Fibroblast of skin of right quadriceps (primary cell): ENCODE measurements around the gene MT3.
A peak's percentile ranks its signal among the peaks of the same experiment; 100 is the strongest.
"Not testable (repeated sequence)": the region's sequence is repeated elsewhere in the genome, so short reads cannot be mapped to it uniquely, and the experiment has no call there.

Source experiments
- DNase-seq: peaks from one replicate; pipeline ENCODE4 v3.0.0-alpha.2; 2013

Gene MT3

GRCh38 chr16:56580391-56581048, 8.8 kb upstream of the MT3 start:
- DNase-seq: no peak

DNA sequence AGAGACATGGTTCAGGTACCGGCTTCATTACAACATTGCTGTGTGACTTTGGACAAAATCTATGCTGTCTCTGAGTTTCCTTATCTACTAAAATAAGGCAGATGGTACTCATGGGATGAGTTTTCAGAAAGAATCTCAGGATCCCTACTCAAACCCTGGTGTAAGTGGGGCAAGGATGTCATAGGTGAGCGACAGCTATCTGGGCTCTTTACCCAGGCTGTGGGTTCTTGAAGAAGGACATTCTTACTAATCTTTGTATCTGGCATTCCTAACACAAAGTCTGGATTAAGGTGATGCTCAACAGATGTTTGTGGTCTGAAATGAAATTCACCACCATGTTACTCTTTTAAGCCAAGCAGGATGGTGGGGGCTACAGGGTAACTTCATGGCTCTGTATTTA, 6.4 kb upstream of the MT3 start:
- not testable (repeated sequence) for DNase-seq

DNA sequence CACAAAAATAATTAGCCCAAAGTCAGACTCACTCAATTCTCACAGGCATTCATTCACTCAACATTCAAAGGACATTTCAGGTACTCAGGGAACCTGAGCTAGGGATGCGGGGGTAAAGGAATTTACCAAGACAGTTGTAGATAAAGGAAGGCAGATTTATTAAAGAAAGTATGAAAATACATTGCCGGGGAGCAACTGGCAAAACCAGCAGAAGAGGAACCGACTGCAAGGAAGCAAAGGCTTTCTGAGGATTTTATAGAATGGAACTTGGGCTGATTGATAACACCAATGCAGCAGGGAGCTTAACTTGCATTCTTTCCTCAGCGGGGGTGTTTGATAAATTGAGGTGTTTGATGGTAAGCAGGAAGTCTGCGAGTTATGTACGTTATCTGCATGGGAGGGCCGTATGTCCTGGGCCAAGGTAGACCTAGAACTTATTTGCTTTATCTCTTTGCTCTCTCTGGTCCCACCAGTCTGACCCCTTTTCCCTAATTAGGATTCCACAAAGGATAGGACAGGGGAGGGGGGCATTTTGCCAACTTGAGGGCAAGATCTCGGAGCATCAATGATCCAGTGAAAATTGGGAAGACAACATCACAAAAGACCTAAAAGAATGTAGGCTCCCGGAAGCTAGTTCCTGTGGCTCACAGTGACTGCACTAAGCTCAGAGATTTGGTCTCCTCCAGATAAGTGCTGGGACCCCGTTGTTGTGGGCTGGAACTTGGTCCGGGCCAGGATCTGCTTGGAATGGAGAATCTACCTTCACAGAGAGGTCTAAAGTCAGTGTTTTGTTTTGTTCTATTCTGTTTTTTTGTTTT, 5.8 kb upstream of the MT3 start:
- no peak for DNase-seq

DNA sequence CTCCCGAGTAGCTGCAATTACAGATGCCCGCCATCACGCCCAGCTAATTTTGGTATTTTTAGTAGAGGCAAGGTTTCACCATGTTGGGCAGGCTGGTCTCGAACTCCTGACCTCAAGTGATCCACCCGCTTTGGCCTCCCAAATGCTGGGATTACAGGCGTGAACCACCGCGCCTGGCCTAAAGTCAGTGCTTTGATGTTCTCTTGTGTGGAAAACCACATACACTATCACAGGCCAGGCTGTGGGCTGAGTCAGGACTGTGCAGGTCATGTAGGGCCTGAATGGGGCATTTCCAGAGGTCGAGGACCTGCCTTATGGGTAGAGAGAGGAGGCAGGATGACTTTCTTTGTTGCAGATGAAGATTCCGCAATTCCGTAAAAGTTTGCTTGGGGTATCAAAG, 5.1 kb upstream of the MT3 start:
- DNase-seq: no peak

- DNase-seq: no peak
These were observed 567 bp upstream of the MT3 start for GRCh38 chr16:56588781-56589140.

DNA sequence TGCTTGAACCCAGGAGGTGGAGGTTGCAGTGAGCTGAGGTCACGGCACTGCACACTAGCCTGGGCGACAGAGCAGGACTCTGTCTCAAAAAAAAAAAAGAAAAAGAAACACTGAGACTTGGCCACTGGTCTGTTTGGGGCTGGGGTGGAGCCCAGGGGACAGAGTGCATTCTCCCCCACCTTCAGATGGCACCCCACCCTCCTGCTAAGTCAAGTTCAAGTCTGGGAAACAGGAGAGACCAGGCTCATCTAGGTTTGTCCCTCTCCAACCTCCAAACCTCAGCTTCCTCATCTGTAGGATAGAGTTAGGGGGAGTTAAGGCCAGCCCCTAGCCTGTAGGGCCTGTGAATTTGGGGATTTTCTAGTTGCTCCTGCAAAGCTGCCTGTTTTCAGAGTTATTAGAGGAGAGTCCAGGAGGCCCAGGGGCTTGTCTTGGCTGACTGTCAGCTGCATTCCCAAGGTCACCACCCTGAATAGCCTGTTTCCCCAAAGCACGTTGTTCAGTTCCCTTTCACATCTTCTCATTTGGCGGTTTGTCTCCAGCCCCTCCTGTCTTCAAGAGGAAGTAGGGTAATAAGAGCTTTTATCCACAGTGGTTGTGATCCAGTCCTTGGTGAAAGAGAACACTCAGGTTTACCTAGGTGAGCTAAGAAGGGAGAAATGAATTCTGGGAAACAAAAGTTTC, 2.2 kb downstream of the MT3 start:
- DNase-seq: no peak

GRCh38 chr16:56593573-56594291, 4.4 kb downstream of the MT3 start:
- DNase-seq: no peak

GRCh38 chr16:56594292-56594619, 4.9 kb downstream of the MT3 start:
- no peak for DNase-seq

- DNase-seq: peak; percentile 59
These were observed 11.2 kb downstream of the MT3 start for GRCh38 chr16:56600398-56600999.

GRCh38 chr16:56601325-56601724, 12.0 kb downstream of the MT3 start:
- DNase-seq: no peak

DNA sequence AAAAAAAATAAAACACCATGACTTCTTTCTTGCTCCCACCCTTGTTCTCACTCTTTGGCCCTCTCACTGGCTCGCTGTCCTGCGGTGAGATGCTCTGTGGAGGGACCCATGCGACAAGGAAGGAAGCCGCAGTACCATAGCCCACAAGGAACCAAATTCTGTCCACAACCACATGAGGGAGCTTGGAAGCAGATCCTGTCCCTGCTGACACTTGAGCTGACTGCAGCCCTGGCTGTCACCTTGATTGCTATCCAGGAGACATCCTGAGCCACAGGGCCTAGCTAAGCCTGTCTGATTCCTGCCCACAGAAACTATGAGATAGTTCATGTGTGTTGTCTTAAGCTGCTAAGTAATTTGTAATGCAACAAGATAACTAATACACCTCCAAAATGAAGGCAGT, 14.3 kb downstream of the MT3 start:
- DNase-seq: peak; percentile 42

DNA sequence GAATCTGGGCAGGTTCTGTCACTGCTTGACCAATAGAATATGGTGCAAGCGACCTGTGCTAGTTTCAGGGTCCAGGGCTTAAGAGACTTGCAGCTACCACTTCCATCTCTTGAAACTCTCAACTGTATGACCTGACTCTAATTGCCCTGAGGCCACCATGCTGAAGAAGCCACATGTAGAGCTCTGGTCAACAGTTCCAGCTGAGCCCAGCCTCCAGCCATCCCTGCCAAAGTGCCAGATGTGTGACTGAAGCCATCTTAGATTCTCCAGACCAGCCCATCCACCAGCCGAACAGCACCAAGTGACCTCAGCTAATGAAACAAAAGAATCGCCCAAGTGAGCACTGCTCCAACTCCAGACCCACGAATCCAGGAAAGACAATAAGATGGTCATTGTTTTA, 15.6 kb downstream of the MT3 start:
- DNase-seq: no peak

- no peak for DNase-seq
These were observed 16.1 kb downstream of the MT3 start for GRCh38 chr16:56605475-56605874.

- DNase-seq: peak; percentile 71
These were observed 16.7 kb downstream of the MT3 start for GRCh38 chr16:56606071-56606475.

DNA sequence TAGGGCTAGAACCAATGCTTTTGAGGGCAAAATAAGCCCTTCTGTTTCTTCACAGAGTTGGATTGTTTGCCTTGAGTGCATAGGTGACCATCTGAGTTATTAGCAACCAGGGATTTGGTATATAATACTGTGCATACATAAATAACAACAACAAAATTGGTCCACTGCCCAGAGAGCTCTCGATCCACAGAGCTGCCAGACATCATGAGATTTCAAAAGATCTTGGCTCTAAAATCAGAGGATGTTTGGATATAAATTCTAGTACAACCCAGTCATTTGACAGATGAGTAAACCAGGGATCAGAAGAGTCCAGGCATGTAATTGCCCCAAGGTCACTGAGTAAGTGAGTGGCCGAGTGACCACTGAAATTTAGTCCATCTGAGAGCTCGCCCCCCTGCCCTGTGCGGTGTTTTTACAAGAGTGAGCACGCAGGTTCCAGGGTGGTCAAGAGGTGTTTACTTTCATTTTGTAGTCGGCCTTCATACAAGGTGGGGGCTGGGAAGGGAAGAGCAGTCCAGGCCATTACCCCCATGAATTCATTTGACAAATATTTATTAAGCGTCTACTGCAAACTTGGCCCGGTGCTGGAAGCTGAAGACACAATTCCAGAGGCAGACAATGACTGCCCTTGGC, 17.3 kb downstream of the MT3 start:
- no peak for DNase-seq

- peak; percentile 98 for DNase-seq
These were observed 17.8 kb downstream of the MT3 start for GRCh38 chr16:56607109-56607618.

GRCh38 chr16:56607675-56608042, 18.3 kb downstream of the MT3 start:
- no peak for DNase-seq

DNA sequence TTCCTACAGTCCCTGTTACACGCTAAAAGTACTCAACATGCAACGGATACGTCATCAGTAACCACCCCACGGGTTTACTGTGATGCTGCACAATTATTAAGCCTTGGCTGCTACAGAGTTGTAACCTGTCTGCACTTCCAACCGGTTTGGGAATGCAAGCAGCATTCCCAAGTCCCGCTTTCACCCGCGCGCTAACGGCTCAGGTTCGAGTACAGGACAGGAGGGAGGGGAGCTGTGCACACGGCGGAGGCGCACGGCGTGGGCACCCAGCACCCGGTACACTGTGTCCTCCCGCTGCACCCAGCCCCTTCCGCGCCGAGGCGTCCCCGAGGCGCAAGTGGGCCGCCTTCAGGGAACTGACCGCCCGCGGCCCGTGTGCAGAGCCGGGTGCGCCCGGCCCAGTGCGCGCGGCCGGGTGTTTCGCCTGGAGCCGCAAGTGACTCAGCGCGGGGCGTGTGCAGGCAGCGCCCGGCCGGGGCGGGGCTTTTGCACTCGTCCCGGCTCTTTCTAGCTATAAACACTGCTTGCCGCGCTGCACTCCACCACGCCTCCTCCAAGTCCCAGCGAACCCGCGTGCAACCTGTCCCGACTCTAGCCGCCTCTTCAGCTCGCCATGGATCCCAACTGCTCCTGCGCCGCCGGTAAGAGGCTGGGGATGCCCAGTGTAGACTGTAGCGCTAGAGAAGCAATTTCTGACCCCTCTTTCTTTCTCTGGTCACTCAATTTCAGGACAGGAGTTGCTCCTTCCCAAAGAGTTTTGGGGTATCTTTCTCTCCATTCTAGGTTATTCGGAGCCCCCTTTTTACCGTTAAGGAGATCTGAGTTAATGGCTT, 18.9 kb downstream of the MT3 start, which contains the start of gene MT2A:
MT2A (plus strand) TSS at position 542 of the 833 bp plus-strand sequence; CDS start at position 614, 72 bp downstream.
- peak; percentile 96 for DNase-seq

DNA sequence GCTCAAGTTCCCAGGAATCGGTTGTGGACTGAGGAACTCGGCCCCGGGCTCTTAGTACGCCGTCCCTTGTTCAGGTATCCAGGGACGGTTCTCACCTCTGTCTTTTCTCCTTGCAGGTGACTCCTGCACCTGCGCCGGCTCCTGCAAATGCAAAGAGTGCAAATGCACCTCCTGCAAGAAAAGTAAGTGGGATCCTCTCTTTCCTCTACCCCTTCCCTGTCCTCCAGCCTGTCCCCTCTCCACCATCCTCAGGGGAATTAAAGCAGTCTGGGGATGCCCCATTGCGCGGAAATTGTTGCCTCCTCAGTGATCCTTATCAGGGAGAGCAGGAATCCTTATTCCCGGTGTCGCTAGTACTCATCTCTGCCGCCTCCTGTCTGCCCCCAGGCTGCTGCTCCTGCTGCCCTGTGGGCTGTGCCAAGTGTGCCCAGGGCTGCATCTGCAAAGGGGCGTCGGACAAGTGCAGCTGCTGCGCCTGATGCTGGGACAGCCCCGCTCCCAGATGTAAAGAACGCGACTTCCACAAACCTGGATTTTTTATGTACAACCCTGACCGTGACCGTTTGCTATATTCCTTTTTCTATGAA, 19.6 kb downstream of the MT3 start:
- DNase-seq: no peak

GRCh38 chr16:56609463-56609921, 20.2 kb downstream of the MT3 start:
- peak; percentile 77 for DNase-seq
